HTR-8/SVneo (cell line): ENCODE measurements around the gene SENP7.
"Not testable (repeated sequence)": the region's sequence is repeated elsewhere in the genome, so short reads cannot be mapped to it uniquely, and the experiment has no call there.

Experiments used
- DNase-seq: peaks from one replicate; pipeline ENCODE4 v3.0.0; 2011; ENCODE audit warnings: low spot score, mixed read lengths; ENCODE audit not compliant: insufficient read length
- FAIRE-seq: peaks from 2 replicates; lab custom pipeline; 2011; peaks lifted over from hg19 to GRCh38; lab: Jason Lieb, UNC

The SENP7 gene

GRCh38 chr3:101458387-101458786 is 54.6 kb downstream of the SENP7 start:
- FAIRE-seq (no peak), DNase-seq (no peak)

GRCh38 chr3:101454629-101455028 is 58.4 kb downstream of the SENP7 start:
- DNase-seq (no peak), FAIRE-seq (no peak)

GRCh38 chr3:101453961-101454360 is 59.1 kb downstream of the SENP7 start:
- FAIRE-seq (no peak), DNase-seq (no peak)

- DNase-seq, FAIRE-seq: not testable (repeated sequence)
Measured at GRCh38 chr3:101438641-101439040, 74.4 kb downstream of the SENP7 start.

- no peak for FAIRE-seq
- no peak for DNase-seq
Measured at GRCh38 chr3:101433652-101434051, 79.4 kb downstream of the SENP7 start.

- DNase-seq (no peak), FAIRE-seq (peak; percentile 49)
Measured at GRCh38 chr3:101423984-101424888, 88.8 kb downstream of the SENP7 start.

- no peak for DNase-seq
Measured at GRCh38 chr3:101418851-101419250, 94.2 kb downstream of the SENP7 start.

GRCh38 chr3:101414121-101414520 is 98.9 kb downstream of the SENP7 start:
- peak; percentile 92 for FAIRE-seq
- DNase-seq = no peak

More at GRCh38 chr3:101418851-101419250, 94.2 kb downstream of the SENP7 start:
- FAIRE-seq = no peak

GRCh38 chr3:101413656-101414055 is 99.4 kb downstream of the SENP7 start:
- no peak for FAIRE-seq

GRCh38 chr3:101391413-101391950 is 121.5 kb downstream of the SENP7 start:
- peak; percentile 4 for FAIRE-seq

More at GRCh38 chr3:101413656-101414055, 99.4 kb downstream of the SENP7 start:
- no peak for DNase-seq

GRCh38 chr3:101388706-101389105 is 124.3 kb downstream of the SENP7 start:
- no peak for FAIRE-seq
- no peak for DNase-seq

More at GRCh38 chr3:101391413-101391950, 121.5 kb downstream of the SENP7 start:
- no peak for DNase-seq

- DNase-seq (no peak), FAIRE-seq (no peak)
Measured at GRCh38 chr3:101387351-101387750, 125.7 kb downstream of the SENP7 start.

GRCh38 chr3:101384426-101384825 is 128.6 kb downstream of the SENP7 start:
- no peak for FAIRE-seq

GRCh38 chr3:101383656-101384055 is 129.4 kb downstream of the SENP7 start:
- DNase-seq (no peak), FAIRE-seq (no peak)

More at GRCh38 chr3:101384426-101384825, 128.6 kb downstream of the SENP7 start:
- no peak for DNase-seq

- no peak for DNase-seq
- FAIRE-seq = no peak
Measured at GRCh38 chr3:101383156-101383575, 129.8 kb downstream of the SENP7 start.

GRCh38 chr3:101381809-101382208 is 131.2 kb downstream of the SENP7 start:
- no peak for FAIRE-seq

GRCh38 chr3:101379658-101380376 is 133.2 kb downstream of the SENP7 start:
- FAIRE-seq (peak; percentile 33), DNase-seq (no peak)

More at GRCh38 chr3:101381809-101382208, 131.2 kb downstream of the SENP7 start:
- peak; percentile 23 for DNase-seq

- DNase-seq (no peak), FAIRE-seq (no peak)
Measured at GRCh38 chr3:101377796-101378195, 135.2 kb downstream of the SENP7 start.

GRCh38 chr3:101377209-101377608 is 135.8 kb downstream of the SENP7 start:
- no peak for DNase-seq

GRCh38 chr3:101375586-101375985 is 137.4 kb downstream of the SENP7 start:
- no peak for DNase-seq
- no peak for FAIRE-seq

More at GRCh38 chr3:101377209-101377608, 135.8 kb downstream of the SENP7 start:
- no peak for FAIRE-seq

- DNase-seq (no peak), FAIRE-seq (no peak)
Measured at GRCh38 chr3:101362406-101362805, 150.6 kb downstream of the SENP7 start.
